DOHH2 (cell line): ENCODE measurements around the gene ITGBL1.

Source experiments
- H3F3A ChIP-seq: fragments of 200-600 bp; sonication (generic), shearing (Covaris generic); 2 replicates; pipeline ENCODE4 v1.6.0; 2016; ENCODE audit warnings: antibody characterized with exemption, mild to moderate bottlenecking; ENCODE audit not compliant: control insufficient read depth, insufficient read depth
- H3K27ac ChIP-seq: fragments of 200-600 bp; sonication (generic); 2 replicates; pipeline ENCODE4 v1.5.1; 2014; ENCODE audit warnings: low read depth, mild to moderate bottlenecking, low read length, moderate library complexity
- H3K27me3 ChIP-seq: fragments of 200-600 bp; sonication (generic); 2 replicates; pipeline ENCODE4 v1.6.1; 2014; ENCODE audit warnings: mild to moderate bottlenecking, low read length, mixed read lengths; ENCODE audit not compliant: control insufficient read depth
- H3K36me3 ChIP-seq: fragments of 200-600 bp; sonication (generic); 2 replicates; pipeline ENCODE4 v1.6.1; 2014; ENCODE audit warnings: mild to moderate bottlenecking, low read length, moderate library complexity, mixed read lengths; ENCODE audit not compliant: control insufficient read depth
- H3K4me1 ChIP-seq: fragments of 200-600 bp; sonication (generic); 2 replicates; pipeline ENCODE4 v1.6.1; 2014; ENCODE audit warnings: mild to moderate bottlenecking, low read length, mixed read lengths; ENCODE audit not compliant: control insufficient read depth
- H3K4me2 ChIP-seq: fragments of 200-600 bp; sonication (generic); 2 replicates; pipeline ENCODE4 v1.6.0; 2014; ENCODE audit warnings: mild to moderate bottlenecking, low read length, moderate library complexity
- H3K4me3 ChIP-seq: fragments of 200-600 bp; sonication (generic); 2 replicates; pipeline ENCODE4 v1.5.1; 2014; ENCODE audit warnings: mild to moderate bottlenecking, low read length, mixed read lengths
- H3K79me2 ChIP-seq: fragments of 200-600 bp; sonication (generic); 2 replicates; pipeline ENCODE4 v1.6.1; 2014; ENCODE audit warnings: mild to moderate bottlenecking, low read length, mixed read lengths; ENCODE audit not compliant: control insufficient read depth
- H3K9me2 ChIP-seq: fragments of 200-600 bp; sonication (generic); replicated peaks from 2 replicates; pipeline ENCODE4 v1.6.1; 2014; ENCODE audit warnings: mild to moderate bottlenecking, low read length, mixed read lengths; ENCODE audit not compliant: control insufficient read depth
- H3K9me3 ChIP-seq: fragments of 200-600 bp; sonication (generic); 2 replicates; pipeline ENCODE4 v1.6.1; 2014; ENCODE audit warnings: antibody characterized with exemption, low read length, mixed read lengths; ENCODE audit not compliant: control insufficient read depth, insufficient read depth
- H4K20me1 ChIP-seq: fragments of 200-600 bp; sonication (generic); 2 replicates; pipeline ENCODE4 v1.6.0; 2014; ENCODE audit warnings: low read depth, mild to moderate bottlenecking, antibody characterized with exemption, low read length, moderate library complexity; ENCODE audit not compliant: control insufficient read depth, insufficient read depth
- EZH2phosphoT487 ChIP-seq: fragments of 200-600 bp; sonication (generic); IDR thresholded peaks from 2 replicates; pipeline ENCODE4 v1.6.1; 2017; ENCODE audit warnings: borderline replicate concordance, mild to moderate bottlenecking, antibody characterized with exemption, low read length, moderate library complexity, mixed read lengths
- TF ChIP-seq, protein P1 (sequence below): fragments of 200-600 bp; sonication (generic); IDR thresholded peaks from one replicate; pipeline ENCODE4 v1.5.1; 2014; ENCODE audit warnings: antibody characterized with exemption, mild to moderate bottlenecking, low read depth, low read length; ENCODE audit not compliant: poor library complexity, severe bottlenecking

ITGBL1 gene

DNA sequence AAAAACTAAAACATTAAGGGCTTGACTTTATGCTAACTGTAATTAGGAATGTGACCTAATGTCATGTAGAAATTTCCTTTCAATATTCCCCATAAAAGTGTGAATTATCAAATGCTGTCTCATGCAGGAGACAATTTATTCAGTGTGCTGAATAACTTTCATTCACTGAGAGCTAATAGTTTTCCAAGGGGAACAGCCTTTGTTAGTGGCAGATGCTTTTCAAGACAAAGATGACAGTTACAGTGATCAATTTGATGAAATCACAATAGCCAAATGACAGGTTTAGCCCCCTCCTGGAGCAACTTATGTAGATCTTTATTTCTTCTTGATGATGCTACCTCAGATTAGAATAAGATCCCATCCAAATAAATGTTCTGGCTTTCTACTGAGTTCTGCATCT lies 275.5 kb downstream of the ITGBL1 start:
- Histone ChIP-seq H3K27me3 (no peaks in the 10 kb centered on the region), H3F3A (no peaks in the 10 kb centered on the region), H3K9me3 (no peaks in the 10 kb centered on the region), H3K4me2 (no peak overlapping the region), H3K4me1 (no peaks in the 10 kb centered on the region), H3K79me2 (no peaks in the 10 kb centered on the region), H3K36me3 (no peaks in the 10 kb centered on the region), H3K4me3 (no peak overlapping the region), H4K20me1 (no peaks in the 10 kb centered on the region), H3K9me2 (no peaks in the 10 kb centered on the region), H3K27ac (no peak overlapping the region)
- TF ChIP-seq, protein P1, sequence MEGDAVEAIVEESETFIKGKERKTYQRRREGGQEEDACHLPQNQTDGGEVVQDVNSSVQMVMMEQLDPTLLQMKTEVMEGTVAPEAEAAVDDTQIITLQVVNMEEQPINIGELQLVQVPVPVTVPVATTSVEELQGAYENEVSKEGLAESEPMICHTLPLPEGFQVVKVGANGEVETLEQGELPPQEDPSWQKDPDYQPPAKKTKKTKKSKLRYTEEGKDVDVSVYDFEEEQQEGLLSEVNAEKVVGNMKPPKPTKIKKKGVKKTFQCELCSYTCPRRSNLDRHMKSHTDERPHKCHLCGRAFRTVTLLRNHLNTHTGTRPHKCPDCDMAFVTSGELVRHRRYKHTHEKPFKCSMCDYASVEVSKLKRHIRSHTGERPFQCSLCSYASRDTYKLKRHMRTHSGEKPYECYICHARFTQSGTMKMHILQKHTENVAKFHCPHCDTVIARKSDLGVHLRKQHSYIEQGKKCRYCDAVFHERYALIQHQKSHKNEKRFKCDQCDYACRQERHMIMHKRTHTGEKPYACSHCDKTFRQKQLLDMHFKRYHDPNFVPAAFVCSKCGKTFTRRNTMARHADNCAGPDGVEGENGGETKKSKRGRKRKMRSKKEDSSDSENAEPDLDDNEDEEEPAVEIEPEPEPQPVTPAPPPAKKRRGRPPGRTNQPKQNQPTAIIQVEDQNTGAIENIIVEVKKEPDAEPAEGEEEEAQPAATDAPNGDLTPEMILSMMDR: no peak
- no peak for TF ChIP-seq EZH2phosphoT487

DNA sequence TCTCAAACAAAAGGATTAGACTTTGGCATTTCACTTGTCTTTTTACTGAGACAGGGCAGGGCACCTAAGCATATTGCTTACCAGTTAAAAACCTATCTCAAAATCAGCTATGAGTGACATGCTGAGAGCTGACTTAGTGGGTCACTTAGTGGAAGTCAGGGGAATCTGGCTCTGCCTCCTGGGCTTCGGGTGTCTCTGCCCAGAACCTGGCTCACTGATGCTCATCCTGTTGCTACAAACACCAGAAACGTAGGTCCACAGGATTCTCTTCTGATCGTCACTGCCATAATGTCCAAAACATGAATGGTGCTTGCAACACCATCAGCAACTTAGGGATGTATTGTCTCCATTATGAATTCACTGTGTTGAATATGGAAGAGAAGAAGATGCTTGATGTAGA lies 276.1 kb downstream of the ITGBL1 start:
- no peak for TF ChIP-seq EZH2phosphoT487
- TF ChIP-seq, protein P1: no peak
- no peaks in the 10 kb centered on the region for H3K9me2 ChIP-seq
- H3K4me2 ChIP-seq: no peak overlapping the region

DNA sequence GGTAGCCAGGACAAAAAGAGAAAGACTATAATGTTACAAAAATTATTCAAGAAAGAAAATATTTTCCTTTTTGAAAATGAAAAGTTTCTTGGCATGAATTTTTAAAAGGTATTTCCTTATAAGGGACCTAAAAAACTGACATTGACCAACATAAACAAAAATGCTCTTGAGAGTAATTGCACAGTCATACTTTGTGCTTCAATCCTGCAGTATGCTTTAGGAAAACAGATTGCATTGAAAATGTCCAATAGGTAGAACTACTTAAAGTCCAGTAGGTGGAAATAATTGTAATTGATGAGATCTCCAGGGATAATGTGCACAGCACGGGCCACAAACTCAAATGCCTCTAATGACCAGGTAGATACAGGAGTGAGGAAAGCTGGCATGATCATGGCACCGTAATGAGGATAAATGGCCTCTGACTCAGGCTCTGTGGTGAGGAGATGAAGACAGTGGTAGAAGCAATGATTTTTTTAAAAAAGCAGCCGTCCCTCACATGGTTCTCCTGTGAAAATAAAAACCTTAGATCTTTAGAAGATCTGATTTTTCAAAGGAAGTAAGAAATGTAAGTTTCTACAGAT lies 278.0 kb downstream of the ITGBL1 start:
- Histone ChIP-seq H3F3A (no peaks in the 10 kb centered on the region), H3K27me3 (no peaks in the 10 kb centered on the region)
- TF ChIP-seq EZH2phosphoT487: no peak
- TF ChIP-seq, protein P1: no peak

More for the DNA sequence above, 276.1 kb downstream of the ITGBL1 start:
- Histone ChIP-seq H3K36me3 (no peaks in the 10 kb centered on the region), H3K4me1 (no peaks in the 10 kb centered on the region), H3K4me3 (no peak overlapping the region), H3K79me2 (no peaks in the 10 kb centered on the region), H3K27ac (no peak overlapping the region), H3K27me3 (no peaks in the 10 kb centered on the region), H3K9me3 (no peaks in the 10 kb centered on the region), H3F3A (no peaks in the 10 kb centered on the region), H4K20me1 (no peaks in the 10 kb centered on the region)

More for the DNA sequence above, 278.0 kb downstream of the ITGBL1 start:
- H4K20me1 ChIP-seq: no peaks in the 10 kb centered on the region
- H3K36me3 ChIP-seq: no peaks in the 10 kb centered on the region
- H3K9me3 ChIP-seq: no peaks in the 10 kb centered on the region
- no peaks in the 10 kb centered on the region for H3K4me1 ChIP-seq
- no peaks in the 10 kb centered on the region for H3K9me2 ChIP-seq
- H3K4me3 ChIP-seq: no peak overlapping the region
- no peaks in the 10 kb centered on the region for H3K79me2 ChIP-seq
- H3K4me2 ChIP-seq: no peak overlapping the region
- H3K27ac ChIP-seq: no peak overlapping the region
